Activated B cell treated with CpG ODN at 0.5 μM for 24 hours (primary cell): Measurements from ENCODE around the gene STAB2. TPM values are rescaled to one million over a fixed set of nuclear protein-coding genes. Genes with fewer than 3 reads are reported as not detected.

Experiments
- ATAC-seq: fragments of 200-7000 bp; cut with Tn5 transposase; one replicate; pipeline ENCODE4 v1.10.0; 2021; ENCODE audit warnings: low read depth, mild to moderate bottlenecking, moderate library complexity
- CTCF ChIA-PET: fragments of 350-600 bp; sonication (Branson Sonifier 250); formaldehyde crosslinking; loops from one replicate; lab custom pipeline; 2021; ENCODE audit warnings: antibody characterized with exemption; lab: Charles Lee
- POLR2A ChIA-PET: fragments of 350-600 bp; sonication (Branson Sonifier 250); formaldehyde crosslinking; loops from one replicate; lab custom pipeline; 2021; ENCODE audit warnings: antibody characterized with exemption; lab: Charles Lee
- DNase-seq: peaks from one replicate; pipeline ENCODE4 v3.0.0; 2022
- H3K27ac Mint-ChIP-seq: one replicate; pipeline ENCODE4 v1.8.0; 2020; ENCODE audit warnings: mixed read lengths
- H3K27me3 Mint-ChIP-seq: one replicate; pipeline ENCODE4 v1.8.0; 2021; ENCODE audit warnings: mixed read lengths
- H3K36me3 Mint-ChIP-seq: one replicate; pipeline ENCODE4 v1.8.0; 2021; ENCODE audit warnings: low read depth, mixed read lengths
- H3K4me1 Mint-ChIP-seq: one replicate; pipeline ENCODE4 v1.8.0; 2021; ENCODE audit warnings: mixed read lengths
- H3K4me3 Mint-ChIP-seq: one replicate; pipeline ENCODE4 v1.8.0; 2020; ENCODE audit warnings: mild to moderate bottlenecking, mixed read lengths
- H3K9me3 Mint-ChIP-seq: one replicate; pipeline ENCODE4 v1.8.0; 2020; ENCODE audit warnings: mixed read lengths
- CTCF ChIP-seq: fragments of 200-600 bp; IDR thresholded peaks from one replicate; pipeline ENCODE4 v1.8.0; 2022; ENCODE audit warnings: antibody characterized with exemption, mild to moderate bottlenecking
- intact Hi-C: fragments of 100-400 bp; cut with micrococcal nuclease; formaldehyde crosslinking; loops from one replicate; pipeline ENCODE4 v1.15.1; 2024
- total RNA-seq: library from RNA; stranded (reverse); gene quantifications from 2 replicates; pipeline ENCODE4 v1.2.3, GENCODE V29; 2022

STAB2 gene
- total RNA-seq, 1 donor from 2014 or later, result not detected

GRCh38 chr12:103780992-103781391 lies 193.9 kb downstream of the STAB2 start:
- CTCF ChIA-PET, result no interaction called here
- no peak overlapping the region for H3K4me3 Mint-ChIP-seq
- no peaks in the 10 kb centered on the region for H3K9me3 Mint-ChIP-seq
- POLR2A ChIA-PET, result no interaction called here
- H3K36me3 Mint-ChIP-seq, result peaks cover 77% of the 10 kb centered on the region
- H3K27ac Mint-ChIP-seq, result no peak overlapping the region
- ATAC-seq (no peak), DNase-seq (no peak)
- no peaks in the 10 kb centered on the region for H3K4me1 Mint-ChIP-seq
- no peak for TF ChIP-seq CTCF
- H3K27me3 Mint-ChIP-seq, result no peaks in the 10 kb centered on the region
- intact Hi-C loops, result no loop called here

GRCh38 chr12:103782399-103782798 lies 195.3 kb downstream of the STAB2 start:
- ATAC-seq (no peak), DNase-seq (no peak)
- Mint-ChIP-seq H3K27me3 (no peaks in the 10 kb centered on the region), H3K4me1 (no peaks in the 10 kb centered on the region), H3K9me3 (peaks cover 3% of the 10 kb centered on the region), H3K4me3 (no peak overlapping the region), H3K27ac (no peak overlapping the region), H3K36me3 (peaks cover 69% of the 10 kb centered on the region)
- POLR2A ChIA-PET, result no interaction called here
- CTCF ChIA-PET, result no interaction called here
- no peak for TF ChIP-seq CTCF
- intact Hi-C loops, result no loop called here

DNA sequence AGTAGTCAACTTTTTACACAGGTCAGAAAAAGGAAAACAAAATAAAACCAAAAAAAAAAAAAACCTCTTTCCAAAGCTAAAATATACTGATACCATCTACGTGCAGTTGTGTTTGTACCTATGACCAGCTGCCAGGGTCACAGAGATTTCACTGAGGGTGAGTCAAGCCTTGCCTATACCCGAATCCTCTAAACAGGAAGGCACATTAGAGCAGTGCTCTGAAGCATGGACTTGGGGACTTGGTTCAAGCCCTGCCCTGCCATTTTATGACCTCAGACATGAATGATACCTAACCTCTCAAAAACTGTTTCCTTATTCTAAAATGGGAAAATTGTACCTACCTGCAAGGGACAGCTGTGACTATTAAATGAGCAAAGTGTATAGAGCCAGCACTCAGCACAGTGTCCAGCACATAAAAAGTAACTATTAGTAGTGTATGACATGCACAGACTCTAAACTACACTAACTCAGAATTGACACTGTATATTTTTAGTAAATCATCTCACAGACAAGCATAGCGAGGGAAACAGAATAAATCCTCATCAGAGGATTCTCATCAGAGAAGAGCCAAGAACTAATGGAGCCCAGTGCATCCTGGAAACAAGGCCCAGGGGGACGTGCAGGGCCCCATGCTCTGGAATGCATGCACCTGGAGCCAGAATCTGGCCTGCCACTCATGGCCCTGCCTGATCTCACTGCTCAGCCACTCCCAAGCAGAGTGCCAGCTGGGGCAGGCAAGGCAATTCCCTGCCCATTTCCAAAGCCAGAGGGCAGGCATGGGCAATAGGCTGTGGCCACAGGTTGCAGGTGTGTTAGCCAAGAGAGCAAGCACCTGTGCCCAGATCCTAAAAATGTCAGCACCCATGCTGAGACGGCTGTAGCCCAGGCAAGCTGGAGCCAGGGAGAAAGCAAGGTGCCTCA lies 196.9 kb downstream of the STAB2 start:
- ATAC-seq, result no peak
- CTCF ChIA-PET, result no interaction called here

DNA sequence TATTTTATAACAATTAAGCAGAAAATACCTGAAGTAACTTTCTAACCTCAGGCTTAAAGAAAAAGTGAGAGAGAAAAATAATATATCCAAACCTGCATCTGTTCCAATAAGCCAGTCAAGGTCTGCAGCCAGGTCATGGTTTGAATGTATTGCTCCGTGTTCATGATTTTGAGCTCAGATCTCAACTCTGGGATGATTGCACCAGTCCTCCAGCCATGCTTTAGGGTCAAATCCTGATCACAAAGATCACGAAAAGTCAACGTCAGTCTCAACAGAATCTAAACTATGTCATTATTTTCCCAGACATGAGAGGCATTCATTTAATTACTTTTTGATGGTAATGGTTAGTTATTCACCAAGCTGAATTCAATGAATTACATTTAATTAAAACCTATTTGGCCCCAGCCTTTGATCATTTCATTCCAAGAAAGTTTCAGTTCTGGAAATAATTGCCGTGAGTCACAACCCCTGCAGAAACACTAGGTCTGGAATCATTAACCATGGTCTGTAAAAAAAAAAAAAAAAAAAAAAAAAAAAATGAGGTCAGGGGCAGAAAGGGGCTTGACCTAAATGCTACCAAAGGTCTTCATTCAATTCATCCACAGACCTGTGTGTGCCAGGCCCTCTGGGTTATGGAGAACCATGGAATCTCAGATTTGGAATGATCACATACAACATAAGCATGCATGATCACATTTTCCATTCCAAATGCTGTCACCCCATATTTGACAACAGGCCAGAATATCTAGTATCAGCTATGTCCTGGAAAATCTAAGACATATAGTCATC lies 198.4 kb downstream of the STAB2 start:
- no peak overlapping the region for H3K27ac Mint-ChIP-seq
- ATAC-seq (no peak), DNase-seq (no peak)
- ChIA-PET CTCF (no interaction called here), POLR2A (no interaction called here)
- peaks cover 3% of the 10 kb centered on the region for H3K9me3 Mint-ChIP-seq
- peaks cover 50% of the 10 kb centered on the region for H3K36me3 Mint-ChIP-seq
- no peaks in the 10 kb centered on the region for H3K4me1 Mint-ChIP-seq
- TF ChIP-seq CTCF, result no peak
- intact Hi-C loops, result no loop called here
- no peaks in the 10 kb centered on the region for H3K27me3 Mint-ChIP-seq
- H3K4me3 Mint-ChIP-seq, result no peak overlapping the region

More for the DNA sequence above, 196.9 kb downstream of the STAB2 start:
- POLR2A ChIA-PET, result no interaction called here
- intact Hi-C loops, result no loop called here
- H3K9me3 Mint-ChIP-seq, result peaks cover 3% of the 10 kb centered on the region
- no peak overlapping the region for H3K4me3 Mint-ChIP-seq
- H3K27me3 Mint-ChIP-seq, result no peaks in the 10 kb centered on the region
- H3K4me1 Mint-ChIP-seq, result no peaks in the 10 kb centered on the region
- TF ChIP-seq CTCF, result no peak
- no peak for DNase-seq
- peaks cover 60% of the 10 kb centered on the region for H3K36me3 Mint-ChIP-seq
- H3K27ac Mint-ChIP-seq, result no peak overlapping the region

- peaks cover 51% of the 10 kb centered on the region for H3K36me3 Mint-ChIP-seq
- no peak for DNase-seq
- ATAC-seq, result no peak
- H3K27ac Mint-ChIP-seq, result no peak overlapping the region
- no peak overlapping the region for H3K4me3 Mint-ChIP-seq
- POLR2A ChIA-PET, result no interaction called here
- no peaks in the 10 kb centered on the region for H3K27me3 Mint-ChIP-seq
- CTCF ChIA-PET, result no interaction called here
- H3K9me3 Mint-ChIP-seq, result peaks cover 3% of the 10 kb centered on the region
- intact Hi-C loops, result no loop called here
- H3K4me1 Mint-ChIP-seq, result no peaks in the 10 kb centered on the region
- no peak for TF ChIP-seq CTCF
Measured at GRCh38 chr12:103786201-103786600, 199.1 kb downstream of the STAB2 start.
